ENCODE data around the gene ZBTB17. TPM values are rescaled to one million over a fixed set of nuclear protein-coding genes. Genes with fewer than 3 reads are reported as not detected.

Gene ZBTB17
- total RNA-seq, 1 donor from 2014 or later: 33.6 TPM

- H3K36me3 Mint-ChIP-seq (ENCODE audit: low read depth, unreplicated experiment): peaks cover 24% of the 10 kb centered on the region
- TF ChIP-seq, protein P1, sequence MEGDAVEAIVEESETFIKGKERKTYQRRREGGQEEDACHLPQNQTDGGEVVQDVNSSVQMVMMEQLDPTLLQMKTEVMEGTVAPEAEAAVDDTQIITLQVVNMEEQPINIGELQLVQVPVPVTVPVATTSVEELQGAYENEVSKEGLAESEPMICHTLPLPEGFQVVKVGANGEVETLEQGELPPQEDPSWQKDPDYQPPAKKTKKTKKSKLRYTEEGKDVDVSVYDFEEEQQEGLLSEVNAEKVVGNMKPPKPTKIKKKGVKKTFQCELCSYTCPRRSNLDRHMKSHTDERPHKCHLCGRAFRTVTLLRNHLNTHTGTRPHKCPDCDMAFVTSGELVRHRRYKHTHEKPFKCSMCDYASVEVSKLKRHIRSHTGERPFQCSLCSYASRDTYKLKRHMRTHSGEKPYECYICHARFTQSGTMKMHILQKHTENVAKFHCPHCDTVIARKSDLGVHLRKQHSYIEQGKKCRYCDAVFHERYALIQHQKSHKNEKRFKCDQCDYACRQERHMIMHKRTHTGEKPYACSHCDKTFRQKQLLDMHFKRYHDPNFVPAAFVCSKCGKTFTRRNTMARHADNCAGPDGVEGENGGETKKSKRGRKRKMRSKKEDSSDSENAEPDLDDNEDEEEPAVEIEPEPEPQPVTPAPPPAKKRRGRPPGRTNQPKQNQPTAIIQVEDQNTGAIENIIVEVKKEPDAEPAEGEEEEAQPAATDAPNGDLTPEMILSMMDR (IDR thresholded peaks at IDR 0.05; ENCODE audit: unreplicated experiment): no peak
- DNase-seq (ENCODE audit: low spot score): peak; percentile 78
- peak overlapping the region; percentile 85 for H3K27ac Mint-ChIP-seq (ENCODE audit: unreplicated experiment)
- peaks cover 5% of the 10 kb centered on the region for H3K27me3 Mint-ChIP-seq (ENCODE audit: unreplicated experiment)
- H3K4me1 Mint-ChIP-seq (ENCODE audit: unreplicated experiment): peaks cover 6% of the 10 kb centered on the region
- H3K9me3 Mint-ChIP-seq (ENCODE audit: unreplicated experiment): no peaks in the 10 kb centered on the region
- H3K4me3 Mint-ChIP-seq (ENCODE audit: unreplicated experiment): peak overlapping the region; percentile 94
These were observed 520 bp downstream of the ZBTB17 start for GRCh38 chr1:15975358-15975804.

DNA sequence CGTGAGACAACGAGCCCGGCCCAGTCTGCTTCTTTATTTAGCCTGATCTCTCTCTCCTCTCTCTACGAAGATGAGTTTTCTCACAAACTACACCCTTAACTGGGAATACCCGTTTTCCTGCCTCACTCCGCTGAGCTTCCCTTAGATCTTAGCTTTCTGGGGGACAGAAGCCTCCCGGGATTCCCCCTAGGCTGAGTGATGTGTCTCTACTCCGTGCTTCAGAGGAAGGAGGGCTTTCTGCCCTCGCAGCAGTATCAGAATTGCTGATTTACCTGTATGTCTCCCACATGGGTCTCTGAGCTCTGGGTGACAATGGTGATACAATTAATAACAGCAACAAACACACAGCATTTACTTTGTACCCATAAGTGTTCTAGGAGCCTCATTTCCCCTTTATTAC, 1.0 kb downstream of the ZBTB17 start:
- Mint-ChIP-seq H3K27ac (ENCODE audit: unreplicated experiment) (peak overlapping the region; percentile 85), H3K4me3 (ENCODE audit: unreplicated experiment) (peak overlapping the region; percentile 94), H3K9me3 (ENCODE audit: unreplicated experiment) (no peaks in the 10 kb centered on the region), H3K4me1 (ENCODE audit: unreplicated experiment) (peaks cover 6% of the 10 kb centered on the region), H3K36me3 (ENCODE audit: low read depth, unreplicated experiment) (peaks cover 29% of the 10 kb centered on the region), H3K27me3 (ENCODE audit: unreplicated experiment) (peaks cover 5% of the 10 kb centered on the region)
- TF ChIP-seq, protein P1 (IDR thresholded peaks at IDR 0.05; ENCODE audit: unreplicated experiment): no peak
- DNase-seq (ENCODE audit: low spot score): no peak

DNA sequence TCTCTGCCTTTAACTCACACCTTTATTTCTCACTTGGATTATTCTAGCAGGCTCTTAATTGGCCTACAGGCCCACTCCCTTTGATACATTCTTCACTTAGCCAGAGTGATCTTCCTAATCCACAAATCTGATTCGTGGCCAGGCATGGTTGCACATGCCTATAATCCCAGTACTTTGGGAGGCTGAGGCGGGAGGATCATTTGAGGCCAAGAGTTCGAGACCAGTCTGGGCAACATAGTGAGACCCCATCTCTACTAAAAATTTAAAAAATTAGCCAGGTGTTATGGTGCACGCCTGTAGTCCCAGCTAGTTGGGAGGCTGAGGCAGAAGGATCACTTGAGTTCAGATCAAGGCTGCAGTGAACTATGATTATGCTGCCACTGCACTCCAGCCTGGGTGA, 2.1 kb downstream of the ZBTB17 start:
- H3K4me1 Mint-ChIP-seq (ENCODE audit: unreplicated experiment): peaks cover 6% of the 10 kb centered on the region
- TF ChIP-seq, protein P1 (IDR thresholded peaks at IDR 0.05; ENCODE audit: unreplicated experiment): no peak
- no peak for DNase-seq (ENCODE audit: low spot score)
- no peak overlapping the region for H3K27ac Mint-ChIP-seq (ENCODE audit: unreplicated experiment)
- H3K9me3 Mint-ChIP-seq (ENCODE audit: unreplicated experiment): no peaks in the 10 kb centered on the region
- peaks cover 4% of the 10 kb centered on the region for H3K27me3 Mint-ChIP-seq (ENCODE audit: unreplicated experiment)
- no peak overlapping the region for H3K4me3 Mint-ChIP-seq (ENCODE audit: unreplicated experiment)
- H3K36me3 Mint-ChIP-seq (ENCODE audit: low read depth, unreplicated experiment): peaks cover 33% of the 10 kb centered on the region

GRCh38 chr1:15972409-15972808, 3.5 kb downstream of the ZBTB17 start:
- H3K36me3 Mint-ChIP-seq (ENCODE audit: low read depth, unreplicated experiment): peaks cover 41% of the 10 kb centered on the region
- H3K27ac Mint-ChIP-seq (ENCODE audit: unreplicated experiment): no peak overlapping the region
- peaks cover 4% of the 10 kb centered on the region for H3K27me3 Mint-ChIP-seq (ENCODE audit: unreplicated experiment)
- H3K4me1 Mint-ChIP-seq (ENCODE audit: unreplicated experiment): peaks cover 6% of the 10 kb centered on the region
- H3K4me3 Mint-ChIP-seq (ENCODE audit: unreplicated experiment): no peak overlapping the region
- peaks cover 4% of the 10 kb centered on the region for H3K9me3 Mint-ChIP-seq (ENCODE audit: unreplicated experiment)
- no peak for DNase-seq (ENCODE audit: low spot score)
- TF ChIP-seq, protein P1 (IDR thresholded peaks at IDR 0.05; ENCODE audit: unreplicated experiment): no peak

DNA sequence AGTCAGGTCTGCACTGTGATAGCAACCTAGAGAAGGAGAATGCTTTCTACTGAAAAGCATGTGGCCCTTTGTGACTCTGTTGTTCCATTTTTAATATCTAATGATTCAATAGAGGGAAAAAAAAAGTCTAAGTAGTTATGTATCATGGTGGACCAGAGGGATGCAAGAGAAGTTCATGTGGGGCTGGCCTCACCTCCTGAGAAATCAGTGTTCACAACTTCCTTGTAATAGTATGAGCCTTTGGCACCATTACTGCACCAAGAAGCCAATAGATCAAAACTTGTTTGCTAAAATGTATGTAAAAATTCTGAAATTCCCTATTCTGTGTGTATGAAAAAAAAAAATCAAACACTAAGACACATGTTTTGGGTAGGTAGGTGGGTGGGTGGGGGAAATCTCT, 5.0 kb downstream of the ZBTB17 start:
- Mint-ChIP-seq H3K4me3 (ENCODE audit: unreplicated experiment) (no peak overlapping the region), H3K9me3 (ENCODE audit: unreplicated experiment) (peaks cover 4% of the 10 kb centered on the region), H3K27me3 (ENCODE audit: unreplicated experiment) (peaks cover 7% of the 10 kb centered on the region), H3K4me1 (ENCODE audit: unreplicated experiment) (peaks cover 8% of the 10 kb centered on the region), H3K27ac (ENCODE audit: unreplicated experiment) (no peak overlapping the region), H3K36me3 (ENCODE audit: low read depth, unreplicated experiment) (peaks cover 39% of the 10 kb centered on the region)
- TF ChIP-seq, protein P1 (IDR thresholded peaks at IDR 0.05; ENCODE audit: unreplicated experiment): no peak
- no peak for DNase-seq (ENCODE audit: low spot score)
